GM12872 (cell line): ENCODE measurements around the gene AKR1C2.
"Not testable (repeated sequence)": the region's sequence is repeated elsewhere in the genome, so short reads cannot be mapped to it uniquely, and the experiment has no call there.

Experiments
- CTCF ChIP-seq: IDR thresholded peaks from 3 replicates; pipeline ENCODE4 v1.5.1; 2011; ENCODE audit warnings: low read depth, mild to moderate bottlenecking, low read length, moderate library complexity; ENCODE audit not compliant: insufficient read depth

AKR1C2 gene

GRCh38 chr10:5003127-5004029 lies at the start of gene AKR1C2:
Gene AKR1C2 (minus strand): TSS chr10:5003857. CDS start chr10:5003835, 22 bp downstream.
- TF ChIP-seq CTCF: not testable (repeated sequence)

DNA sequence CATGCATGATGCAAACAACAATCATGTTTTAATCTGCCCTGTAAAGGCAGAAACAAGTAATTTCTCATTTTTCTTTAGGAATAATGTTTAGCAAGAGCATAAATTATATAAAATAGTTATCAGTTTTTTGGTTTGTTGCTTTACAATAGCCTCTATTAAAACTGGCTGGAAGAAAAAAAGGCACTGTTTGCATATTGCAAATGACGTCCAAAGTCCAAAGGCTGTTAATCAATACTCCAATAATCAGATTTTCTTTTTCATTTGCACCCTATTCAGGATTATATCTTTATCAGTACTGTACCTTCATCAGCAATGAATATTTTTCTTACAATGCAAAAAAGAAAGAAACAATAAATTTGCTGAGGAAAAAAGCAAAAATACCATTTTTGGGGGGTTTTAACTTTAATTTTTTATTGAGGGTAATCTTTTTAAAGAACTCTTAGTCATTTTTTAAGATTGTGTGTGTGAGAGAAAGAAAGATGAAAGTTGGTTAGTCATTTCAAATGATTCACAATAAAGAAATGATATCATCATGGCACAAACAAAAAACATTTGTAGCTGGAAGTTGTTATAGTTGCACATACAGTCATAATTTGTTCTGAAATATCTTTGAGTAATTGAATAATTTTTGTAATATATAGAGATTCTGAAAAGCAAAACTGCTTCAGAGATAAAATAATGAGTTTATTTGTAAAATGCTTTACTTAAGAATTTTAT lies 44.4 kb upstream of the AKR1C2 start:
- no peak for TF ChIP-seq CTCF

GRCh38 chr10:5046410-5046809 lies 42.8 kb upstream of the AKR1C2 start:
- TF ChIP-seq CTCF: no peak

- no peak for TF ChIP-seq CTCF
Observed at GRCh38 chr10:5045095-5045494, 41.4 kb upstream of the AKR1C2 start.

- TF ChIP-seq CTCF: no peak
Observed at GRCh38 chr10:5043716-5044115, 40.1 kb upstream of the AKR1C2 start.

DNA sequence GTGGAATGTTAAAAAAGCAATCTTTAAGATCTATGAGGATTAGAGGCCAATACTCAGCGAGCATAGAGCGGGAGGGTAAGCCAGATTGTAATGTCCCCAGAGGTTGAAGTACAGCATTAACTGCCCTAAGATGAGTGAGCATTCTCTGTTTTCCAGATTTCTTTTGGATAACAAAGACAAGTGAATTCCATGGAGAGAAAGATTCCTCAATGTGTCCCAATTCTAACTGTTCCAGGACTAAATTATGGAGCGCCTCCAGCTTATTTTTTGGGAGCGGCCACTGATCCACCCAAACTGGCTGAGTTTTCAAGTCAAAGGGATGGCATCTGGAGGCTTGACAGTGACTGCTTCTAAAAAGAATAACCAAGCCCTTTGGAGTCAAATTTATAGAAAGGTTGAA lies 39.3 kb upstream of the AKR1C2 start:
- no peak for TF ChIP-seq CTCF

DNA sequence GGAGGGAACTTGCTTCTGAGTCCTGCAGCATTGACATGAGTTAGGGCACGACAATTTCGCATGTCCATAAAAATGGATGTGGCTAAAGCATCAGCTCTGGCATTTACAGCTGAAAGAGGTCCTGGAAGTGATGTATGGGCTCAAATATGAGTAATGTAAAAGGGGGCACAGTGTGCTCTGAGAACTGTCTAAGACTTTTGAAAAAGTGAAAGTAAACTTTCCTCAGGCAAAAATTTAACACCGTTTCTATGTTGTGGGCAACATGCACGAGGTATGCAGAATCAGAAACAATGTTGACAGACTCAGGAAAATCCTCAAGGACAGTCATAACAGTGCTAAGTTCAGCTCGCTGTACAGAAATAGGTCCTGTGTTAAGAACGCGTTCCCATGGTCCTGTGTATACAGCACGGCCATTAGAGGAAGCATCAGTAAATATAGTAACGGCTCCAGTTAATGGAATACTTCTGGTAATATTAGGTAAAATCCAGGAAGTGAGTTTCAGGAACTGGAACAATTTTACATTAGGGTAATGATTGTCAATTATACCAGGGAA lies 37.9 kb upstream of the AKR1C2 start:
- no peak for TF ChIP-seq CTCF
